HG02571 (cell line): ENCODE measurements around the gene METAP1D.
"Not testable (repeated sequence)": the region's sequence is repeated elsewhere in the genome, so short reads cannot be mapped to it uniquely, and the experiment has no call there.

Experiments
- ATAC-seq: cut with Tn5 transposase; IDR thresholded peaks from one replicate; pipeline ENCODE4 v1.9.1; 2021; ENCODE audit warnings: mild to moderate bottlenecking, moderate library complexity; ENCODE audit not compliant: unreplicated experiment

Gene METAP1D

DNA sequence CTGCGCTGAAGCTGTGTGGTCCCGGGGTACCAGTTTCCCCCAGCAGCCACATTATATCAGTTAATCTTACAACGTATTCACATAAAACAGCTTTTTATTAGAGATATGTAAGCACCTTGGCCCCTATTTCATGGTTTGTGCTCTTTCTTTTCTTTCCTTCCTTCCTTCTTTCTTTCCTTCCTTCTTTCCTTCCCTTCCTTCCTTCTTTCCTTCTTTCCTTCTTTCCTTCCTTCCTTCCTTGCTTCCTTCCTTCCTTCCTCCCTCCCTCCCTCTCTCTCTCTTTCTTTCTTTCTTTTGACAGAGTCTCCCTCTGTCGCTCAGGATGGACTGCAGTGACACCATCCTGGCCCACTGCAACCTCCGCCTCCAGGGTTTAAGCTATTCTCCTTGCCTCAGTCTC is 3.7 kb upstream of the METAP1D start:
- ATAC-seq, result no peak

DNA sequence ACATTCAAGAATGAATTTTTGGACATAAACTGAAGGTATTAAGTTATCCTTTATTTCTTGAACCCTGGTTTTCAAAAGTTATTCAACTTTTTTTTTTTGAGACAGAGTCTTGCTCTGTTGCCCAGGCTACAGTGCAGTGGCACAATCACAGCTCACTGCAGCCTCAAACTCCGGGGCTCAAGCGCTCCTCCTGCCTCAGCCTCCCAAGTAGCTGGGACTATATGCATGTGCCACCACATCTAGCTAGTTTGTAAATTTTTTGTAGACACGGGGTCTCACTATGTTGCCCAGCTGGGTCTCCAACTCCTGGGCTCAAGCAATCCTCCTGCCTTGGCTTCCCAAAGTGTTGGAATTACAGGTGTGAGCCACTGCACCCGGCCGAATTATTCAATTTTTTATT is 2.7 kb upstream of the METAP1D start:
- ATAC-seq, result not testable (repeated sequence)

DNA sequence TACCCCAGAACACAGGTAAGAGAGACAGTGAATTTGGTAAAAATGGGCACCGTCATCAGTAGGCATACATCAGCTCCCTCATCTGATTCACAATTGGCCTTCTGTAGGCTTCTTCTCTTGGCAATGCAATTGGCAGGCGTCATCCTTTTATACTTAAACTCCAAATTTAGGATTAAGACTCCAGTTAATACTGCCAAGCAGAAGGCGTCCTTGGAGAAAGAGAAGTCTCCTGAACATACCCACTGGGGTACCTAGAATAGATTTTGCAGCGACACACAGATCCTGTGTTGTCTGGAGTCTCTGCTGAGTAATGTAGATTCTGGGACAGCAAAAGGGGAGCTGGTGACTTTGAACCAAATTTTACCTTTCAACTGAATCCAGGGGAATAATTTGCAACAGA is 592 bp upstream of the METAP1D start:
- peak; percentile 7 for ATAC-seq

DNA sequence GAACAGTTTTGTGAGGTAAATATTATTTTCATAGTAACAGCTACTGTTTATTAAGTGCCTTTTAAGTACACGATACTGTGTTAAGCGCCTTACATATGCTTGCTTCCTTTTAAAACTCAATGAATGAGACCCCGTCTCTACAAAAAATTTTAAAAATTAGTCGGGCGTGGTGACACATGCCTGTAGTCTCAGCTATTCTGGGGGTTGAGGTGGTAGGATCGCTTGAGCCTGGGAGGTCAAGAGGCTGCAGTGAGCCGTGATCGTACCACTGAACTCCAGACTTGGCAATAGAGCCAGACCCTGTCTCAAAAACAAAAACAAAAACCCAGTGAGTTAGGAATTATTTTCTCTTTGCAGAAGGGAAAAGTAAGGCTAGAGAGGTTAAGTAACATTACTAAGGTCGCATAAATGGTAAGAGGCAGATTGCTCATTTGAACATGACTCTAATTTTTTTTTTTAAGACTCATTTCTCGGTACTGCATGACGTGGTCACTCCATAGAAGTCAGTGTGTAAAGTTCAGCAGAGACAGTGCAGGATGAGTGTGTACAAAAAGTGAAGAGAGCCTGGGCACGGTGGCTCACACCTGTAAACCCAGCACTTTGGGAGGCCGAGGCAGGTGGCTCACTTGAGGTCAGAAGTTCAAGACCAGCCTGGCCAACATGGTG is 1.1 kb downstream of the METAP1D start:
- no peak for ATAC-seq

DNA sequence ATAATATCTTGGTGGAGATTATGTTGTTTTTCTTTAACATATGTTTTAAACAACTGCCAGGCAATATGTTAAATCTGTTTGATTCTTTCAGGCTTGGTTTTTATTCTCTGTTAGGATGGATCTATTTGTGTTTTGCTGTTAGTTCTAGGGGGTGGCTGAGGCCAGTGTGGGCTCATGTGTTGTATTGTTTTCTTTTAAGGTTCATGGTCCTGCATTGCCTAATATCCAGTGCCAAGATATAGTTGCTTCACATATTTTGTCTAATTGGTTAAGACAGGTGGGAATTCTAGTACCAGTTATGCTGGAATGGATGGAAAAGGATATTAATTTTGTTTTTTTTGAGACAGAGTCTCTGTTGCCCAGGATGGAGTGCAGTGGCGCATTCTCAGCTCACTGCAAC is 7.6 kb downstream of the METAP1D start:
- no peak for ATAC-seq

DNA sequence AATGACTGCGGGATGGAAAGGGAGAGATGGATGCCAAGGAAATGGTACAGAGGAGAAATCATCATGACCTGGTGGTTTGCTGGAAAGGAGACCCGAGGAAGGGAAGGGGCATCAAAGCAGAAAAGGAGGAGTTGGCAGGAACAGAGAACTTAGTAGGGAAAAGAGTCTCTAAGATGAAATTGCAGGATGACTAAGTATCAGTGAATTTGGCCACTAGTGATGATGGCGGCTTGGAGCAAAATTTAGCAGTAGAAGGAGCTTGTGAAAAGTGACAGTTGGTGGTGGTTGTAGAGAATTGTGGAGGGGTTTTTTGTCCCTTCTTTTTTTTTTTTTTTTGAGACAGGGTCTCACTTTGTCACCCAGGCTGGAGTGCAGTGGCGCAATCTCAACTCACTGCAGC is 10.1 kb downstream of the METAP1D start:
- ATAC-seq, result no peak

DNA sequence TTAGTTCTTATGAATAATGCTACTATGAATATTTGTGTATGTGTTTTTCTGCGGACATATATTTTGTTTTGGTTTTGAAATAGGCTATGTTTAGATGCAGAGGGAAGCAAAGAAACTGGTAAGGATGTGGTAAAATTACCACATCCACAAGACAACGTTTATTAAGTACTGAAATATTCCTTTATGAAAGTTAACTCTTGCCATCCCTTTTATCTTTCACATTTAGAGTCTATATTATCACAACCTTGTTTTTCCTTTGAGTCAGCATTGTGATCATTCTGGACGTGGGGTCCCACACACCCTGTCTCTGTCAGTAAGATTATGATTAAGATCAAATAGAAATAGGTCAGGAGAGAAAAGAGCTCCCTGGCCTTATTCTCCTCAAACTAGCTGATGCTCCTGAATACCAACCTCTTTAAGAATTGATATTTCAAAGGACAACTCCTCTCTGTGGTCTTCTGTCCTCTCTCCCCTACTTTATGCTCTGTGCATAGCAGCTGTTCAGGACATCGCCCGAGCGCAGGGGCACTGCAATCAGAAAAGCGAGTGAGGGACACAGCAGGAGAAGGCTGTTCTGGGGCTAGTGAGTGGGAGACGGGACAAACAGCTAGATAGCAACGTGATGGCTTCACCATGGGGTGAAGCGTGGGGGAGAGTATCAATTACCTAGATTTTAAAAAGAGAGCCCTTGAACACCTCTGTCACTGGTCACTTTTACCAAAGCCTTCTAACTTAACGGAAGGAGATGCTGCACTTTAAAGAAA is 12.2 kb downstream of the METAP1D start:
- ATAC-seq, result no peak

DNA sequence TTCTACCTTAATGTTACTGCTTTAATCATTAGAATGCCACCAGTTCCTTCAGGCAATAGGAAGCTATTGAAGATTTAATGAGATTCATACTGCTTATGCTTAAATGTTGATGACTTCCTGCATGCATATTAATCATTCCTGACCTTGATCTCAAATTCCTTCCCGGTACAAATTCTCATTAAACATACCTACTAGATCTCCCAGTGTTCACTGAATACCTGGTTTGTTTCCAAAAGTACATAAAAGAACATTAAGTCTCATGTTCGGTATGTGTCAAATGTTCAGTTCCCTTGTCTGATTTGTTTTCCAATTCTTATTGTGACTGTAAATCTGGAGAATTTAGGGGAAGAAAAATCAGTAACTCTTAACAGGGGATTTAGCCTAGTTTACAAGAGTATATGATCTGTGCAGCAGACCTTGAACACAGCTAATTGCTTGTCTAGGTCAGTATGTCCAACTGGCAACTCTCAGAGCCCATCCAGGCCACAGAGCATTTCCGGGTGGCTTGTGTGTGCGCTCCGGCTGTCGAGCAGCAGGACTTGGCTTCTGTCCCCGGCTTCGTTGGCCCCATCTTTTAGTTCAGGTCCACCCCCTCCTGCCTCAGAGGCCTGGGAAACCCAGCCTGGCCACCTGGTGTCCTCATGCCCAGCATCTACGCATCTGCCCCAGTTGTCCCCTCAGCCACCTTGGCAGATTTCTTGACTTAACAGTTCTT is 13.1 kb downstream of the METAP1D start:
- ATAC-seq, result no peak

DNA sequence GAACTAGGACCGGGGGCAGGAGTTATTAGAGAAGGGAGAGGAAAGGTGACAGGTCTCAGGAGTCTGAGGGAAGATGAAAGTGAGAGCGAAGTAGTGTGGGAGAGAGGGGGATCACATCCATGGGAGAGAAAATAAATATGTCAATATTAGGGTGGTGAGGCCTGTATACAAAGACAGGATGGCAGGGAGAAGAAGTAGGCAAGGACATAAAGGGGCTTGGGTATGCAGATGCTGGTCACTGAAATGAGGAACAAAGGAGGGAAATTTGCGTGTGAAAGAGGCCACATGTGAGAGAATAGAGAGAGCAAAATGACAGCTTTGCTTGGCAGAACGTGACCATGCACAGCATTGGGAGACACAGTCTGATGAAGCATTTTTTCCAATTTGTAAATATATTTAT is 13.6 kb downstream of the METAP1D start:
- no peak for ATAC-seq

DNA sequence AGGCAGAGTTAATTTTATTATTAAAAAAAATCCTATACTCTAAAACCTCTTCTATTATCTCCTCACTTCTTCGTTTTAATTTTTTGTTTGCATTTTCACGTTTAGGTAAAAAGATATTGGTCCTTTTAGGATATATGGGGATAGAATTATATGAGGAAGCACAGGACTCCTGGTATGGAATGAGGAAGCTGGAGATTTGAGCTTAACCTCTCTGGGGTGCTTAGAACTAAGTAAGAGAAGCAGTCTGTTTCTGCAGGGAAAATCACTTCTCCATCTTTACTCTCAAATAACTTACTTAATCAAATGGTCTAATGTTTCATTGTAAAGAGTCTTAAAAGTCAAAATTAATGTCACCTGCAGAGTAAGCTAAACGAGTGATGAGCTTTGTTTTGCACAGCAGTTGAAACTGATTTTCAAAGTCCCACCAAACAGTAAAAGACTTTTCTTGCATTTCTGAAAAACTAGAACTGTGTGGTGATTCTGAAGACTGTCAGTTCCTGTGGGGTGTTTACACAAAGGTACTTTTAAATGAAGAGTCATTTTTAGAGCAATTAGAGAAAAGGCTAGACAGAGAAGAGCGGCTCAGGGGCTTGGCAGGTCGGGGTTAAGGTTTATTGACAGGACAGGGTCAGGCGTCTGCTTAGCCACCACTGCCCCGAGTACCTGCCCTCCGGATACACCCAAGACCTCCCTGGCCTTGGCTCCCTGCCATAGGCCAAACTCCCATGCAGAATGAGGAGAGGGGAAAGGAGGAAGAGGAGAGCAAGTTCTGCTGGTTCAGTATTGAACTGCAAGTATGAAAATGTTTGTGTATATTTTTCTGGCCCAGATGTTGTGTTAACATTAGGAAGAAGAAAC is 21.6 kb downstream of the METAP1D start:
- no peak for ATAC-seq

DNA sequence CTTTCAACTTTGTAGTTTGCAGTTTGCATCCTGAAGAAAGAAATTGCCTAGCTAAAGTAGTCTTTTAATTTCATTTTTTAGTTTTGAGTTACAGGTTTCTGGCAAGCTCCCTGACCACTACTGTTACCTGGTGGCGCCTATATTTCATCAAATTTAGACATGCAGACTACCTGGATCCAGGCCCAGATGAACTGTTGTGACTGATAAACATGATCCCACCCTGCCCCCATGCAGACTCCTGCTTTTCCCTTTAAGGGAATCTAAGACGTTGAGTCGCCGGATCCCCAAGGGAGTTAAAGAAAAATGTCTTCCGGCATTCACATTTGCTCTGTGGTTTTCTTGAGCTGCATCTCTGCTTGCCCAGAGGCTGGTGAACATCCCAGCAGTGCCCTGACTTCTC is 22.2 kb downstream of the METAP1D start:
- no peak for ATAC-seq

DNA sequence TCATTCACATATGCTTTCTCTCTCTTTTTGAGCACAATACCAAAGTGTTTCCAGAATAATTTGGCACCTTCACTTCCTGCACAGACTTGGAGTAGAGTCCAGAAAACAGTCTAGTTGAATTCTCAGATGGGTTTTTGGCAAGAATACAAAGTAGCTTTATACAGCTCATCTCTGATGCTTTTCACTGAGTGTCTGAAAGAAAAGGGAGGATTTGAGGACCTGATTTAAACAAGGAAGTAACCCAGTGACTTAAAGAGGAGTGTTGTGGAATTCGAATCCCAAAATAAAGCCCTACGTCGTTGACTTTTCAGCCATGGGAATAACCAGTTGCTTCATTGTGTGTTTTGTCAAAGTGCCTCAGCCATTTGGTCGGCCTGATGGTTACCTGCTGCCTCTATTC is 31.8 kb downstream of the METAP1D start:
- no peak for ATAC-seq

DNA sequence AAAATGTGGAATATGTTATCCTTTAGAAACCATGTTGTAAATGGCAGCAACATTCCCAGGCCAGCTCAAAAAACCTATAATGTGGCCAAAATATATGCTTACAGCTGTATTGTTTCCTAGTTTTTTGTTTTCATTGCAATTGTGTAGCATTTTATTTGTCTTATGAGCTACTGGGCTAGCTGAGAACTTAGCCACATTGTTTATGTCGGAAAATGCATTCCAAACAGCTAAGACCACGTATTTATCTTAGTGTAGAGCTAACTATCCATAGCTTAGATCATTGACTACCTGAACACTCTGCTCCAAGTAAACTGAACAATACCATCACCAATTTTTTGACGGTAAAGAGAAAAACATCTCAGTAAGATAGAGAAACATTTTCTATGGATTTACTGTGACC is 38.4 kb downstream of the METAP1D start:
- no peak for ATAC-seq

DNA sequence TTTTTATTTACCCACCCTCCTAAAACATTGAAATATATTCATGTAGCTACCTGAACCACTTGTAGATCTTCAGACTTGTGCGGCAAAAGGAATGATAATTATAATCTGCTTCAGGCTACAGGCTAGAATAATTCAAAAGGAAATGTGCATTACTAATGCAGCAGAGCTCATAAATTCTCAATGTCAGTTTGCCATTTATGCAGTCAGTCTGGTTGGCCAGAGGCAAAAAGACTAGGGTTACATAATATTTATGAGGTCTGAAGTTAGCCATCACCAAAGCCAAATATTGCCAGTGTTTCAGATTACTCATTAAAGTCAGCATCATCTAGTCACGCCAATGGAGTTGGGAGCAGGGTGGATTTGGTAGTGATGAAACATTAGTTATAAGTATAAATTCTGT is 38.9 kb downstream of the METAP1D start:
- no peak for ATAC-seq

DNA sequence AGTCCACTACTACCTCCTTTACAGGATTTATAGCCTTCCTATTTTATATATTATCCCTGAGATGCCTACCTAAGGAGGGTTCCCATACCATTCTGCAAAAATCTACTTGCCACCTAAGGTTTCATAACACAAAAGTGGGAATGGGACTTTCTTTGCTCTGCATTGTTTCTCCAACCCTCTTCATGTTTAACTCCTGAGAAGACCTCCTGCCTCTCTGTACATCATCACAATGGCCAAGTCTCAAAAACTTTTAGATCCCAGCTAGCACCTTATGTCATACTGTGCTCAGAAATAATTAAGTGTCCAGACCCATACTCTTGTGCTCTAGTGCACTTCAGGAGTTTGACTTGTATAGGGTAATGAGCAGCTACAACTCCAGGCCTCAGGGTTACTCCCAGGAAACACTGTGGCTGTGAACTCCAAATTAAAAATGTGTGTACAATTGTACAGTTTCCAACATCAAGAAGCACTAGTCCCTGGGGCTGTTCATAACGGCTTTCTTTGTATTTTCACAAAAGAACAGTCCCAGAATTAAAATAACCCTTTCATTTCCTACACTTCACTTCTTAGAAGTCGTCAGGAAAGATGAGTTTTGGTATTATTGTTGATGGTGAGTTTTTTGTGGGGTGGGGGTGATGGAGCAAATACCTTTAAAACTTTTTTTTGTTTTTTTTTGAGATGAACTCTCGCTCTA is 39.4 kb downstream of the METAP1D start:
- ATAC-seq, result no peak

DNA sequence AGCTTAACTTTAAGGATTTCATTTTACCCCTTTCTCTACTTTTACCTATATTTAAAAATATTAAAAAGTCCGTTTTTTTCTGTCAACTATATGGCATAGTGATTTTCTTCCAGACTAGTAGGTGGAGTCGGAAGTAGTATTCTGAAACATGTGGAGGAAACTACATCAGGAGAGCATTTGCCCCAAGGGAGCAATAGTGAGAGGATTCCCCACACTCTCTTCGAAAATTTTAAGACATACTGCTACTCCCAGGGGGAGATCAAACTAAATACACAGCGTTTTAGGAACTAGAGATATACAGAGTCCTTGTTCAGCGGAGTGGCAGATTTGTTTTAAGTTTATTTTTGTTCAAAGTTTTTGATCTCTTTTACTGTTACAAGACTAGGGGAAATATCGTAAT is 40.6 kb downstream of the METAP1D start:
- ATAC-seq, result no peak

DNA sequence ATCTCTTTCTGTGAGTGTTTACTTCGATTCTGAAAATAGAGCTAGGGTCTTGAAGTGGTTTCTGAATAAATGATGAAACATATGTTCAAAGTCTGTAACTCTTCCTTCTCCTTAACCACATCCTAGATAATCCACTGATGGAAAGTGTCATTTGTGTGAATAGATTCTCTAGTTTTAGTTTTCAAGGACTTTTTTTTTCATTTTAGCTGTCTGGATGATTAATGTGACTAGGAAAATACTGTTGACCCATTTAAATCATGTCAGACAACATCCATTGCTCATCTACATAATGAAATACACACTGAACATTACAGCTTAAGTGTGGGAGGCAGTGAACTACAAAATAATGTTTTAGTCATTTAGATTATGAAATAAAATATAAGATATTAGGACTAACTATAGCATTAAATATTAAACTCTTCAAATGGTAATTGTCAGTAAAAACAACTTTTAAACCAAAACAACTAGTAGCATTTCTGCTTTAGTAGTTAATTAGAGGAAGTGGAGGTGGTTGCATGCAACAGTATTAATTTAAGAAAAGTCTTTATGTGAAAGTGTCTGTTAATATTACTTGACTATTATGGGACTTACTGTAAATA is 46.4 kb downstream of the METAP1D start:
- no peak for ATAC-seq

DNA sequence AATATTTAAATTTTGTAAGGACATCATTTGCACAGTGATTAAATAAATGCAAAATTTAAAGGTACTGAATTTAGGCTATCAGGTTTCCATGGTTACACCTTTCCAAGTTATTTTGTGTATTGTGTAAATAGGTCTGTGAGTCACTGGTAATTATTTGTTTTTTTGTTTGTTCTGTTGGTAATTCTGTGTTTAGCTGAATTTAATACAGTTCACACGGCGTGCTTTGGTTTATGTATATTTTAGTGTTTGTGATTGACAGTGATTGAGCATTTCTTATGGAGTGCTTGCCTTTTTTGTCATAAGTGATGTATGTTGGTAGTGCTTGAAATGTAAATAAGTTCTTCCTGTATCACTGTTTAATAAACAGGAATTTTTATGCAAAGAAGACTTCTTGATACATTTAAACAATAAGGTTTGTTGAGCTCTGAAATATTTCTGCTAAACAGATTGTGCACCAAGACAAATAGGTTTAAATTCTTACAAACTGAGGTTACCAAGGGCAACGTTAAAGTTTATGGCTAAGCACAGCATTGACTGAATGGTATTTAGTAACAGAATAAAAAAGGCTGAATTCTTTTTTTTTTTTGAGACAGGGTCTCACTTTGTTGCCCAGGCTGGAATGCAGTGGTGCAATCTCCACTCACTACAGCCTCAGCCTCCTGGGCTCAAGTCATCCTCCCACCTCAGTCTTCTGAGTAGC is 47.3 kb downstream of the METAP1D start:
- no peak for ATAC-seq
